Esophagus squamous epithelium (tissue), 5 donors: ENCODE measurements around the gene RASSF3. TPM values are rescaled to one million over a fixed set of nuclear protein-coding genes. Genes with fewer than 3 reads are reported as not detected.
A peak's percentile ranks its signal among the peaks of the same experiment; 100 is the strongest.

Experiments
- DNase-seq: peaks from one replicate; lab custom pipeline; 2025; lab: John Stamatoyannopoulos, UW
- H3K27ac ChIP-seq, 4 donors: fragments of 200-600 bp; sonication (generic); one replicate each; pipeline ENCODE4 v1.5.1; 2016 to 2019; ENCODE audit warnings: mild to moderate bottlenecking in 1 of 4
- H3K27me3 ChIP-seq, 4 donors: fragments of 200-600 bp; sonication (generic); 1 replicate in 3 of 4; 2 replicates in 1 of 4; pipeline versions ENCODE4 v1.5.1 to v1.6.0; 2017 to 2021; ENCODE audit warnings: antibody characterized with exemption in 1 of 4
- H3K36me3 ChIP-seq, 3 donors: fragments of 200-600 bp; sonication (generic); one replicate each; pipeline ENCODE4 v1.5.1; 2016 to 2019
- H3K4me1 ChIP-seq, 3 donors: fragments of 200-600 bp; sonication (generic); one replicate each; pipeline ENCODE4 v1.5.1; 2017 to 2019
- H3K4me3 ChIP-seq, 4 donors: fragments of 200-600 bp; sonication (generic); 1 replicate in 3 of 4; 2 replicates in 1 of 4; pipeline ENCODE4 v1.5.1; 2016 to 2019; ENCODE audit warnings: mild to moderate bottlenecking in 2 of 4, moderate library complexity in 1 of 4
- H3K9me3 ChIP-seq, 3 donors: fragments of 200-600 bp; sonication (generic); one replicate each; pipeline ENCODE4 v1.5.1; 2016 to 2019
- POLR2A ChIP-seq, 4 donors: fragments of 450-650 bp; IDR thresholded peaks; one replicate each; pipeline ENCODE4 v1.6.1; 2017; ENCODE audit warnings: antibody characterized with exemption in 4 of 4, mild to moderate bottlenecking in 4 of 4, moderate library complexity in 3 of 4
- WGBS, 2 donors: methylation state at CpG; one replicate each; pipeline ENCODE4 v1.1.5; 2018; 5-methylcytosine and 5-hydroxymethylcytosine counted together
- intact Hi-C: fragments of 100-400 bp; cut with DNase I; formaldehyde crosslinking; loops from one replicate; pipeline ENCODE4 v1.15.0; 2022
- total RNA-seq, 4 donors: library from RNA; depleted of rRNA; stranded (reverse); fragments of >200 nt; gene quantifications; one replicate each; pipeline ENCODE4 v1.1.0, GENCODE V29; 2016
- TF ChIP-seq, protein P1 (sequence below), 6 experiments: fragments of 450-650 bp in 4 of 6; fragments of 200-600 bp in 2 of 6; sonication (generic) in 2 of 6; IDR thresholded peaks; one replicate each; pipeline ENCODE4 v1.5.1; 2016 to 2019; ENCODE audit warnings: antibody characterized with exemption in 6 of 6, mild to moderate bottlenecking in 4 of 6, moderate library complexity in 4 of 6
- donor health status: DM: yes; HTN: yes; CAD: no.

Gene RASSF3
- total RNA-seq, 4 donors from 2014 or later: 10.4 to 44.4 (median 15.5) TPM

DNA sequence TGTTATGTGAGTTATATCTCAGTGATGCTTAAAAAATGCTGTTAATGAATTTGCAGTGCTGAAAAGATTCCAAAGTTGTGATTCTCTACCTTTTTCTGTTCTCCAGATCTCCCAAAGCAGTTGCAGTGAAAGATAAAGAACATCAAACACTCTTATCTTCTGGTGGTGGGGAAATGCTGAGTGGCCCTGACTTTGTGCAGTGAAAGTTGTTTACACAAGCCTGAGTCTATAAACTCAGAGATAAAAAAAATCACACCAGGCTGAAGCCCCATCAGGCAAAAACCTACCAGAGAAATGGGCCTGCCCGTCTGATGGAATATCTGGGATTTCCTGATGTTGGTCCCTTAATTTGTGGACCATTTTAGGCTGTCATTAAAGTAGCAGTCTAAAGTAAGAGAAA lies 46.1 kb downstream of the RASSF3 start:
- peak overlapping the region in 1 of 4 donors; percentile 18 for H3K27ac ChIP-seq
- H3K27me3 ChIP-seq: no peaks in the 10 kb centered on the region
- H3K36me3 ChIP-seq: no peaks in the 10 kb centered on the region
- H3K4me3 ChIP-seq: no peak overlapping the region
- no peak for DNase-seq
- peaks cover 0 to 34% (median 10%) of the 10 kb centered on the region in 3 donors for H3K4me1 ChIP-seq
- 74 to 77% methylated on average over 1 of the region's 1 CpG for WGBS, 2 donors
- TF ChIP-seq, protein P1, sequence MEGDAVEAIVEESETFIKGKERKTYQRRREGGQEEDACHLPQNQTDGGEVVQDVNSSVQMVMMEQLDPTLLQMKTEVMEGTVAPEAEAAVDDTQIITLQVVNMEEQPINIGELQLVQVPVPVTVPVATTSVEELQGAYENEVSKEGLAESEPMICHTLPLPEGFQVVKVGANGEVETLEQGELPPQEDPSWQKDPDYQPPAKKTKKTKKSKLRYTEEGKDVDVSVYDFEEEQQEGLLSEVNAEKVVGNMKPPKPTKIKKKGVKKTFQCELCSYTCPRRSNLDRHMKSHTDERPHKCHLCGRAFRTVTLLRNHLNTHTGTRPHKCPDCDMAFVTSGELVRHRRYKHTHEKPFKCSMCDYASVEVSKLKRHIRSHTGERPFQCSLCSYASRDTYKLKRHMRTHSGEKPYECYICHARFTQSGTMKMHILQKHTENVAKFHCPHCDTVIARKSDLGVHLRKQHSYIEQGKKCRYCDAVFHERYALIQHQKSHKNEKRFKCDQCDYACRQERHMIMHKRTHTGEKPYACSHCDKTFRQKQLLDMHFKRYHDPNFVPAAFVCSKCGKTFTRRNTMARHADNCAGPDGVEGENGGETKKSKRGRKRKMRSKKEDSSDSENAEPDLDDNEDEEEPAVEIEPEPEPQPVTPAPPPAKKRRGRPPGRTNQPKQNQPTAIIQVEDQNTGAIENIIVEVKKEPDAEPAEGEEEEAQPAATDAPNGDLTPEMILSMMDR (IDR thresholded peaks at IDR 0.05): no peak
- TF ChIP-seq POLR2A (IDR thresholded peaks at IDR 0.05): no peak
- intact Hi-C loops: no loop called here
- no peaks in the 10 kb centered on the region for H3K9me3 ChIP-seq

DNA sequence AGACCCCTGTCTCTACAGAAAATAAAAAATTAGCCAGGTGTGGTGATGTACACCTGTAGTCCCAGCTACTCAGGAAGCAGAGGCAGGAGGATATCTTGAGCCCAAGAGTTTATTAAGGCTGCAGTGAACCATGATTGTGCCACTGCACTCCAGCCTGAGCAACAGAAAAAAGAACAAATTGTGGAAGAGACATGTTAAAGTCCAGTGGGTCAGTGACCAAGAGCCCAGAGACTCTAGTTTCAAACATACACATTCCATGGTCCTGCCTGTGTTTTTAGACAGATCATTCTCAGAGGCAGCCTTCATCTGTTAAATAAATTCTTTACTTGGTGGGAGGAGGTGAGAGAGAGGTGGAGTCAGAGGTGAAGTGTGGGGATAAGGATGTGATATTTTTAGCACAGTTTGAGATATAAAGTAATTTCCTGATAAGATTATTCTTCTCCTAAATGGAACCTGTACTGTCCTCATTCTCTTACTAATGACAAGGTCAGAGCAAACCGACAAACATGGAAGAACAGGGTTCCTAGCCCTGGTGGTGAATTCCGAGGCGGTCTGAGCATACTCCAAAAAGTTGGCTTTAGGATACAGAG lies 48.7 kb downstream of the RASSF3 start:
- peak overlapping the region in 3 of 4 donors; percentile 21 to 53 (median 39) for H3K27ac ChIP-seq
- no peak for DNase-seq
- intact Hi-C loops: no loop called here
- TF ChIP-seq, protein P1 (IDR thresholded peaks at IDR 0.05): no peak
- TF ChIP-seq POLR2A (IDR thresholded peaks at IDR 0.05): no peak
- H3K36me3 ChIP-seq: no peaks in the 10 kb centered on the region
- 73 to 90% methylated on average over 3 of the region's 3 CpGs for WGBS, 2 donors
- H3K4me3 ChIP-seq: no peak overlapping the region
- H3K27me3 ChIP-seq: no peaks in the 10 kb centered on the region
- peaks cover 0 to 35% (median 10%) of the 10 kb centered on the region in 3 donors for H3K4me1 ChIP-seq
- H3K9me3 ChIP-seq: no peaks in the 10 kb centered on the region

DNA sequence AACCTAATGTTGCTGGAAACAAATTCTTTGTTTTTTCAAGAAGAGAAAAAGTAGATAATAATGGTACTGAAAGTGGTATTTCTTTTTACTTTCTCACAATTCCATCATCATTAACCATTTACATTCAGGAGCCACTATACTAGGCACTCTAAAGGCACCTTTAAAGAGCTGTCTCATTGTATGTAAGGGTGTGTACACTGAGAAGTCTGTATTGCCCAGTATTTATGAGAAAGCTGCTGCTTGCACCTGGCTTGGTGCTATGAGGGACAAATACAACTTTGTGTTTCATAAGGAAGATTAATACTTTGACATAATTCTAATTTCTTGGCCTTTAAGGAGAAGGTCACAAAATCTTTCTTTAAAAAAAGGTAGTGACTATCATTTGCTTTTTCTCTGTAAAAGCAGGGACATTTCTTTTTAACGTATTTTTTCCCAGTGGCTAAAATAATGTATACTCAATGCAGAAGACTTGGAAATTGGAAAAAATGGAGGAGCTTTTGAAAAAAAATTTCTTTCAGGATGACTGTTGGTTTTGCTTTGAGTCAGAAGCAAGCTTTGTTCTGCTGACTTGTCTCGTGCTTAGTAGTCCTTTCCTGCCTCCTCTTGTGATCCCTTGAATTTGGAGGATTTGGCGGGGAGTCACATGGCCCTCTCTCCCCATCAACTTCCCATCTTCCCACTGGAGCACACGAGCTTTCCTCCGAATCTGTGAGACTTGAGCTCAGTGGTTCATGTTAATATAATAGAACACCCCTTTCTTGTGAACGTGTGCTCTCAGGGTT lies 50.1 kb downstream of the RASSF3 start:
- Histone ChIP-seq H3K4me1 (peaks cover 0 to 41% (median 12%) of the 10 kb centered on the region in 3 donors), H3K27ac (no peak overlapping the region), H3K36me3 (no peaks in the 10 kb centered on the region), H3K4me3 (no peak overlapping the region), H3K27me3 (no peaks in the 10 kb centered on the region), H3K9me3 (no peaks in the 10 kb centered on the region)
- intact Hi-C loops: no loop called here
- DNase-seq: no peak
- TF ChIP-seq, protein P1 (IDR thresholded peaks at IDR 0.05): no peak
- no peak for TF ChIP-seq POLR2A (IDR thresholded peaks at IDR 0.05)
- WGBS, 2 donors: 64 to 88% methylated on average over 6 of the region's 6 CpGs

DNA sequence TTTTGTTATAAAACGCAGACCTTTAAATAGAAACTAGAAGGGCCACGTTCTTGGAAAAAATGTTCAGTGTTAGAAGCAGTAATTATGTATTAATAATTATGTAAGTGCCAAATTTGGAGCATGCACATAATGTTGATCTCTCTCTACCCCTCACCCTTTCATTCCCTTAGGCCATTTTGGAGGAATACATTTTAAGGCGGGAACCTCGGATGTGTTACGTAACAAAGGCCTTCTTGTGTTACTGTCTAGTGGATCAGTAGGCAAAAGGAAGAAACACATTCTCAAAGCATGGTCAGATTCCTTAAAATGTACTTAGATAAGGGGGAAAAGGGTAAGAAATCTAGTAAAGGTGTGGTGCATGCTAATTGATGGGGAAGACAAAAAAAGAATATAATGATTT lies 52.7 kb downstream of the RASSF3 start:
- Histone ChIP-seq H3K36me3 (no peaks in the 10 kb centered on the region), H3K9me3 (no peaks in the 10 kb centered on the region), H3K4me1 (peaks cover 0 to 64% (median 28%) of the 10 kb centered on the region in 3 donors), H3K4me3 (no peak overlapping the region), H3K27ac (peak overlapping the region in 1 of 4 donors; percentile 2), H3K27me3 (no peaks in the 10 kb centered on the region)
- intact Hi-C loops: no loop called here
- DNase-seq: no peak
- 59 to 75% methylated on average over 5 of the region's 5 CpGs for WGBS, 2 donors
- TF ChIP-seq POLR2A (IDR thresholded peaks at IDR 0.05): no peak
- TF ChIP-seq, protein P1 (IDR thresholded peaks at IDR 0.05): no peak

DNA sequence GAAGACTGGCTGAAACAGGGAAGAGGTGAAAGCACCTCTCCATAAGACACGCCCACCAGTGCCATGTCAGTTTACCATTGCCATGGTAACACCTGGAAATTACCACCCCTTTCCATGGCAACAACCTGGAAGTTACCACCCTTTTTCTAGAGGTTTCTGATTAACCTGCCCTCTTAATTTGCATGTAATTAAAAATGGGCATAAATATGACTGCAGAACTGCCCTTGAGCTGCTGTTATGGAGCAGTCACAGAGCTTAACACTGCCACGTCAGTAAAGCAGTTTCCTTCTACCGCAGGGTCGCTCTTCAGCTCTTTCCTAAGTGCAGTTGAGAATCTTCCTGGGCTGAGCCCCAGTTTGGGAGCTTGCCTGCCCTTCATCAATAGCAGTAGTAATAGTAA lies 55.2 kb downstream of the RASSF3 start:
- H3K4me1 ChIP-seq: peaks cover 0 to 67% (median 30%) of the 10 kb centered on the region in 3 donors
- TF ChIP-seq, protein P1 (IDR thresholded peaks at IDR 0.05): no peak
- peak in 1 of 4 donors; percentile 21 for TF ChIP-seq POLR2A (IDR thresholded peaks at IDR 0.05)
- H3K9me3 ChIP-seq: no peaks in the 10 kb centered on the region
- no peak for DNase-seq
- H3K36me3 ChIP-seq: no peaks in the 10 kb centered on the region
- no peaks in the 10 kb centered on the region for H3K27me3 ChIP-seq
- intact Hi-C loops: no loop called here
- no peak overlapping the region for H3K4me3 ChIP-seq
- 58 to 79% methylated on average over 4 of the region's 4 CpGs for WGBS, 2 donors
- peak overlapping the region in 3 of 4 donors; percentile 43 to 88 (median 57) for H3K27ac ChIP-seq
